ENCODE measurements around the gene EDEM3.
A peak's percentile ranks its signal among the peaks of the same experiment; 100 is the strongest.

EDEM3 gene

GRCh38 chr1:184698016-184698415 is 56.6 kb downstream of the EDEM3 start:
- DNase-seq (ENCODE audit: extremely low spot score): no peak
- no peak for TF ChIP-seq CTCF (IDR thresholded peaks at IDR 0.05; ENCODE audit: control extremely low read depth, extremely low read depth, low read depth, missing control alignments)
- CTCF ChIA-PET: no interaction called here
- POLR2A ChIA-PET: no interaction called here

- no peak for TF ChIP-seq CTCF (IDR thresholded peaks at IDR 0.05; ENCODE audit: control extremely low read depth, extremely low read depth, low read depth, missing control alignments)
- CTCF ChIA-PET: interaction anchor here (0.9 to 1.2 kb wide), 4 partner anchors 12 to 39 kb away, joined by 3 read pairs; no protein-coding TSS in a partner anchor
- POLR2A ChIA-PET: no interaction called here
These were observed 58.3 kb downstream of the EDEM3 start for GRCh38 chr1:184696403-184696802.

DNA sequence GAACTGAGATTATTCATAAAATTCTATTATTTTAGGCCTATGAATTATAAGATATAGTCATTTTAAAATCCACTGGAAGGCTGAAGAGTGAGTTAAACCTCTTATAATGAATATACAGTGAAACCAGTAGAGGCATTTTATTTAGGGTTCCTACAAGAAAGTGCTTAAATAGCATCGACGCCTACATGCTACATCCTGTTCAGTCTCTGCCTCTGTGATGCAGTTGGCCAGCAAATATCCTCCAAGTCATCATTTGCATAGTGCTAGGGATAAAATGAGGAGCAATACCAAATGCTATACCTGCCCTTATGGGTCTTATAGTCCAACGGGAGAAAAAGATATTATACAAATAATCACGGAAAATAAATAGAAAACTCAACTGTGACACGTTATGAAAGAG is 59.6 kb downstream of the EDEM3 start:
- TF ChIP-seq CTCF (IDR thresholded peaks at IDR 0.05; ENCODE audit: control extremely low read depth, extremely low read depth, low read depth, missing control alignments): no peak
- POLR2A ChIA-PET: no interaction called here
- CTCF ChIA-PET: interaction anchor here (1.0 kb wide), 1 partner anchor 31 kb away, joined by 3 read pairs; no protein-coding TSS in a partner anchor
- DNase-seq (ENCODE audit: extremely low spot score): no peak

More at GRCh38 chr1:184696403-184696802, 58.3 kb downstream of the EDEM3 start:
- DNase-seq (ENCODE audit: extremely low spot score): no peak

- TF ChIP-seq CTCF (IDR thresholded peaks at IDR 0.05; ENCODE audit: control extremely low read depth, extremely low read depth, low read depth, missing control alignments): no peak
- no peak for DNase-seq (ENCODE audit: extremely low spot score)
- CTCF ChIA-PET: interaction anchor here (2.5 kb wide), 1 partner anchor 29 kb away, joined by 9 read pairs; no protein-coding TSS in a partner anchor
- POLR2A ChIA-PET: no interaction called here
These were observed 61.6 kb downstream of the EDEM3 start for GRCh38 chr1:184693011-184693410.

GRCh38 chr1:184691719-184692324 is 62.8 kb downstream of the EDEM3 start:
- CTCF ChIA-PET: interaction anchor here (0.9 to 2.5 kb wide), 5 partner anchors 9 to 478 kb away, joined by 3 to 12 read pairs (median 3); no protein-coding TSS in a partner anchor
- TF ChIP-seq CTCF (IDR thresholded peaks at IDR 0.05; ENCODE audit: control extremely low read depth, extremely low read depth, low read depth, missing control alignments): peak; percentile 57
- DNase-seq (ENCODE audit: extremely low spot score): no peak
- POLR2A ChIA-PET: no interaction called here

DNA sequence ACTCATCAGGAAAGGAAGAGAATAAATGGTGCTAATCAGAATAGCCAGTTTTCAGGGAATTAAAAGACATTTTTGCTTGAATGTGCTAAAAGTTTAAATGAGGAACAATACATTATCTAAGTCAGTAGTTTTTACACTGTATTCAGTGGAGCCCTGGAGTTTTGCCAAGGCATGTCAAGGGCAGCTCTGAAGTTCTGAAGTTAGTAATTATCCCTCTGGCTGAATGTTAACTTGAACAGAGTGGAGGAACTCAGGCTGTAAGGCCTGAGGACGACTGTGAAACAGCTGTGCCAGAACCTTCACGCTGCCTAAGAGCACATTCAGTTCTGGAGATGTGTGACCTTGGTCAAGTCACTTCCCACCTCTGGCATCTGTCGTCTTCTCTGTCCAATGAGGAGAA is 68.1 kb downstream of the EDEM3 start:
- no peak for DNase-seq (ENCODE audit: extremely low spot score)
- CTCF ChIA-PET: interaction anchor here (0.9 to 2.6 kb wide), 2 partner anchors 23 to 48 kb away, joined by 3 to 9 read pairs; no protein-coding TSS in a partner anchor
- no peak for TF ChIP-seq CTCF (IDR thresholded peaks at IDR 0.05; ENCODE audit: control extremely low read depth, extremely low read depth, low read depth, missing control alignments)
- POLR2A ChIA-PET: no interaction called here

All from GM10248 (cell line).